PC-9 (cell line): Measurements from ENCODE around the gene PDE11A. TPM values are rescaled to one million over a fixed set of nuclear protein-coding genes. Genes with fewer than 3 reads are reported as not detected.

Experiments
- BruUV-seq: library from RNA; stranded (reverse); fragments of 400-500 nt; replicated peaks from 2 replicates; lab custom pipeline; 2021; lab: Mats Ljungman, UMichigan
- CTCF ChIA-PET: fragments of 300-600 bp; sonication (Branson Sonifier 250); formaldehyde crosslinking; loops from one replicate; lab custom pipeline; 2022; ENCODE audit warnings: antibody characterized with exemption; lab: Charles Lee
- POLR2A ChIA-PET: fragments of 300-600 bp; sonication (Branson Sonifier 250); formaldehyde crosslinking; loops from one replicate; lab custom pipeline; 2022; ENCODE audit warnings: antibody characterized with exemption; ENCODE audit not compliant: unreplicated experiment; lab: Charles Lee
- DNase-seq, 2 experiments: peaks; one replicate each; pipeline versions ENCODE4 v3.0.0 to v3.0.0-alpha.2; 2015 to 2022; ENCODE audit warnings: mixed read lengths in 1 of 2
- H2AFZ ChIP-seq: fragments of 200-600 bp; sonication (generic); 2 replicates; pipeline ENCODE4 v1.8.1; 2017; ENCODE audit warnings: antibody characterized with exemption
- H3F3A ChIP-seq: fragments of 200-600 bp; sonication (generic); 2 replicates; pipeline ENCODE4 v1.8.1; 2017; ENCODE audit warnings: antibody characterized with exemption, mild to moderate bottlenecking, low read depth; ENCODE audit not compliant: insufficient read depth
- H3K27ac ChIP-seq: fragments of 200-600 bp; sonication (generic); 2 replicates; pipeline ENCODE4 v1.6.1; 2016; ENCODE audit warnings: mixed run types
- H3K27me3 ChIP-seq: fragments of 200-600 bp; sonication (generic); 2 replicates; pipeline ENCODE4 v1.6.1; 2016; ENCODE audit warnings: low read depth, mixed run types; ENCODE audit not compliant: insufficient read depth
- H3K36me3 ChIP-seq: fragments of 200-600 bp; sonication (generic); 2 replicates; pipeline ENCODE4 v1.6.1; 2016; ENCODE audit warnings: low read depth, mixed run types
- H3K4me1 ChIP-seq: fragments of 200-600 bp; sonication (generic); replicated peaks from 2 replicates; pipeline ENCODE4 v1.6.1; 2016; ENCODE audit warnings: mixed run types; ENCODE audit not compliant: insufficient read depth
- H3K4me2 ChIP-seq: fragments of 200-600 bp; sonication (generic); 2 replicates; pipeline ENCODE4 v1.6.1; 2017; ENCODE audit warnings: mixed run types
- H3K4me3 ChIP-seq: fragments of 200-600 bp; sonication (generic); 2 replicates; pipeline ENCODE4 v1.6.1; 2016; ENCODE audit warnings: mixed run types
- H3K79me2 ChIP-seq: fragments of 200-600 bp; sonication (generic); 2 replicates; pipeline ENCODE4 v1.6.1; 2017; ENCODE audit warnings: low read depth, mixed run types
- H3K9me2 ChIP-seq: fragments of 200-600 bp; sonication (generic); 2 replicates; pipeline ENCODE4 v1.8.1; 2017; ENCODE audit warnings: mild to moderate bottlenecking; ENCODE audit not compliant: insufficient read depth
- H3K9me3 ChIP-seq: fragments of 200-600 bp; sonication (generic); 2 replicates; pipeline ENCODE4 v1.8.1; 2016; ENCODE audit warnings: low read depth; ENCODE audit not compliant: insufficient read depth
- H4K20me1 ChIP-seq: fragments of 200-600 bp; sonication (generic); 2 replicates; pipeline ENCODE4 v1.8.1; 2017; ENCODE audit not compliant: insufficient read depth
- EZH2 ChIP-seq: fragments of 200-600 bp; sonication (generic); IDR thresholded peaks from 2 replicates; pipeline ENCODE4 v1.8.0; 2017; ENCODE audit warnings: antibody characterized with exemption, low read depth
- intact Hi-C: fragments of 100-400 bp; cut with micrococcal nuclease; formaldehyde crosslinking; loops from one replicate; pipeline ENCODE4 v1.10.0; 2022; ENCODE audit not compliant: unreplicated experiment
- total RNA-seq: library from RNA; stranded (reverse); gene quantifications from 2 replicates; pipeline ENCODE4 v1.2.3, GENCODE V29; 2021
- TF ChIP-seq, protein P1 (sequence below): fragments of 200-600 bp; sonication (generic); conservative IDR thresholded peaks from 2 replicates; pipeline ENCODE4 v1.6.1; 2017; ENCODE audit warnings: mixed run types, antibody characterized with exemption, mild to moderate bottlenecking, moderate library complexity

The PDE11A gene
- total RNA-seq, 1 experiment from 2014 or later, result 1.4 TPM

DNA sequence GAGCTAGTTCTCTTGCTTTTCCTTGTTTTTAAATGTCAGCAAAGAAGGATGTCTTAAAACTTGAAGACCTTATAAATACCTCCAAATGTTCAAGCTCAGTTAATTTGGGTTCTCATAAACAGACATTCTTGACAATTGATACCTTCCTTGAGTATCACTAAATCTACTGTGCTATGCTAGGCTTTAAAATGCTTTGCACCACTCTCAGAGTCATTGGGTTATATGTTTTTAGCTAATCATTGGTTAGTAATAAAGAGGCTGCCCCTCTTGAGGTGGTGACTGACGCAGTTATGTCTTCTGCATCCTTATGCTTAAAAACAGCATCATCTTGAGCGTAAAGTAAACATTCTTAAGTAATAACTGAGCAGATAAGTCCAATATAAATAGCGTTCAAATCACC, 404.0 kb downstream of the PDE11A start:
- no peak for DNase-seq
- Histone ChIP-seq H3K9me2 (no peaks in the 10 kb centered on the region), H3K36me3 (no peaks in the 10 kb centered on the region), H3K9me3 (no peaks in the 10 kb centered on the region), H3K4me3 (no peak overlapping the region), H4K20me1 (no peaks in the 10 kb centered on the region), H3K27me3 (no peaks in the 10 kb centered on the region), H3K79me2 (no peaks in the 10 kb centered on the region), H2AFZ (no peak overlapping the region), H3F3A (no peaks in the 10 kb centered on the region), H3K27ac (no peak overlapping the region), H3K4me2 (no peak overlapping the region), H3K4me1 (no peaks in the 10 kb centered on the region)
- ChIA-PET CTCF (interaction anchor here (0.5 to 0.7 kb wide), 2 partner anchors 53 to 502 kb away, joined by 3 to 5 read pairs; no protein-coding TSS in a partner anchor), POLR2A (no interaction called here)
- intact Hi-C loops, result no loop called here
- no TSS peak for BruUV-seq
- no peak for TF ChIP-seq EZH2
- TF ChIP-seq, protein P1, sequence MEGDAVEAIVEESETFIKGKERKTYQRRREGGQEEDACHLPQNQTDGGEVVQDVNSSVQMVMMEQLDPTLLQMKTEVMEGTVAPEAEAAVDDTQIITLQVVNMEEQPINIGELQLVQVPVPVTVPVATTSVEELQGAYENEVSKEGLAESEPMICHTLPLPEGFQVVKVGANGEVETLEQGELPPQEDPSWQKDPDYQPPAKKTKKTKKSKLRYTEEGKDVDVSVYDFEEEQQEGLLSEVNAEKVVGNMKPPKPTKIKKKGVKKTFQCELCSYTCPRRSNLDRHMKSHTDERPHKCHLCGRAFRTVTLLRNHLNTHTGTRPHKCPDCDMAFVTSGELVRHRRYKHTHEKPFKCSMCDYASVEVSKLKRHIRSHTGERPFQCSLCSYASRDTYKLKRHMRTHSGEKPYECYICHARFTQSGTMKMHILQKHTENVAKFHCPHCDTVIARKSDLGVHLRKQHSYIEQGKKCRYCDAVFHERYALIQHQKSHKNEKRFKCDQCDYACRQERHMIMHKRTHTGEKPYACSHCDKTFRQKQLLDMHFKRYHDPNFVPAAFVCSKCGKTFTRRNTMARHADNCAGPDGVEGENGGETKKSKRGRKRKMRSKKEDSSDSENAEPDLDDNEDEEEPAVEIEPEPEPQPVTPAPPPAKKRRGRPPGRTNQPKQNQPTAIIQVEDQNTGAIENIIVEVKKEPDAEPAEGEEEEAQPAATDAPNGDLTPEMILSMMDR, result no peak

DNA sequence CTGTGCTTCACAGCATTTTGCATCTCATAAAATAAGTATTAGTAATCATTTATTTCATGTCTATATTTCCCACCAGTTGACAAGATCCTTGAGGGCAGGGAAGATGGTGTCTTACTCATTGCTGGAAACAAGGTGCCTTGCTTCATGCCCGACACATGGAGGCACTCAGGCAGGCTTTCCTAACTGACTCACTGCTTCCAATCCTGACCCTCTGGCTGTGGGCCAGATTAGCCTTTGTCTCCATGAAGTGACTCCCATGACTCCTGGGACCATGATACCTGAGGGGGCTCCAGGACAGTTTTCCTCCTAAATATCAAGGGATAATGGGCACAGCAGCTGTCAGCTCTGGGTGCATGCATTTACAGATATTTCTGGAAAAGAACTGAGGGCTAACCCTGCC, 405.0 kb downstream of the PDE11A start:
- Histone ChIP-seq H3K9me2 (no peaks in the 10 kb centered on the region), H3K9me3 (no peaks in the 10 kb centered on the region), H2AFZ (no peak overlapping the region), H3K36me3 (no peaks in the 10 kb centered on the region), H3K79me2 (no peaks in the 10 kb centered on the region), H3K4me3 (no peak overlapping the region), H3K27ac (no peak overlapping the region), H3K4me2 (no peak overlapping the region), H4K20me1 (no peaks in the 10 kb centered on the region), H3F3A (no peaks in the 10 kb centered on the region), H3K4me1 (no peaks in the 10 kb centered on the region), H3K27me3 (no peaks in the 10 kb centered on the region)
- DNase-seq, result no peak
- TF ChIP-seq, protein P1, result no peak
- TF ChIP-seq EZH2, result no peak
- POLR2A ChIA-PET, result no interaction called here
- no TSS peak for BruUV-seq
- intact Hi-C loops, result no loop called here
- CTCF ChIA-PET, result no interaction called here

DNA sequence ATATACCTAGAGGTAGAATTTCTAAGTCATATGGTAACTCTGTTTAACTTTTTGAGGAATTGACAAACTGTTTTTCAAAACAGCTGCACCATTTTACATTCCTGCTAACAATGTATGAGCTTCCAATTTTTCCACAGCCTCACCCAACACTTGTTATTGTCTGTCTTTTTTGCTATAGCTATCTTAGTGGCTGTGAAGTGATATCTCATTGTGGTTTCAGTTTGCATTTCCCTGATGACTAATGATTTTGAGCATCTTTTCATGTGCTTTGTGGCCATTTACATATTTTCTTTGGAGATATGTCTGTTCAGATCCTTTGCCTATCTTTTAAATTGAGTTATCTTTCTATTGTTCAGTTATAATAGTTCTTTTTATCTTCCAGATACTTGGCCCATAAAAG, 406.2 kb downstream of the PDE11A start:
- TF ChIP-seq EZH2, result no peak
- TF ChIP-seq, protein P1, result no peak
- no peak overlapping the region for H2AFZ ChIP-seq

More for the DNA sequence above, 406.2 kb downstream of the PDE11A start:
- no peaks in the 10 kb centered on the region for H3K9me2 ChIP-seq
- no peaks in the 10 kb centered on the region for H3K79me2 ChIP-seq
- no peaks in the 10 kb centered on the region for H3K4me1 ChIP-seq
- no peak for DNase-seq
- no TSS peak for BruUV-seq
- CTCF ChIA-PET, result no interaction called here
- H3K27ac ChIP-seq, result no peak overlapping the region
- no peaks in the 10 kb centered on the region for H3K36me3 ChIP-seq
- POLR2A ChIA-PET, result interaction anchor here (0.6 kb wide), 1 partner anchor 24 kb away, joined by 4 read pairs; no protein-coding TSS in a partner anchor
- no peak overlapping the region for H3K4me2 ChIP-seq
- H3F3A ChIP-seq, result no peaks in the 10 kb centered on the region
- H3K9me3 ChIP-seq, result no peaks in the 10 kb centered on the region
- H4K20me1 ChIP-seq, result no peaks in the 10 kb centered on the region
- no peak overlapping the region for H3K4me3 ChIP-seq
- intact Hi-C loops, result no loop called here
- no peaks in the 10 kb centered on the region for H3K27me3 ChIP-seq
